ENCODE data around the gene B3GAT1.

- TF ChIP-seq POLR2A (IDR thresholded peaks at IDR 0.05; ENCODE audit: low read depth, low read length) (no peak), POLR2AphosphoS5 (IDR thresholded peaks at IDR 0.05; ENCODE audit: low read depth, low read length) (no peak)
Observed at GRCh38 chr11:134342572-134343340, 69.3 kb downstream of the B3GAT1 start.
